PFSK-1 (cell line): ENCODE measurements around the gene MAB21L4.

Source experiments
- FOXP2 ChIP-seq: optimal IDR thresholded peaks from 2 replicates; pipeline ENCODE3; 2011; ENCODE audit warnings: borderline replicate concordance, control low read depth, inconsistent platforms; ENCODE audit not compliant: insufficient read depth; ENCODE audit errors: extremely low read length, extremely low read depth
- POLR2AphosphoS5 ChIP-seq: IDR thresholded peaks from 2 replicates; pipeline ENCODE4 v1.6.1; 2012; ENCODE audit warnings: low read depth, mild to moderate bottlenecking, control low read depth, low read length, moderate library complexity
- SIN3A ChIP-seq: IDR thresholded peaks from 2 replicates; pipeline ENCODE4 v1.6.1; 2012; ENCODE audit warnings: mild to moderate bottlenecking, low read length, moderate library complexity, borderline replicate concordance; ENCODE audit not compliant: insufficient read depth
- TAF1 ChIP-seq: IDR thresholded peaks from 2 replicates; pipeline ENCODE4 v1.6.1; 2012; ENCODE audit warnings: low read length, control low read depth, borderline replicate concordance; ENCODE audit not compliant: insufficient read depth
- TF ChIP-seq, protein P1 (sequence below), 2 experiments: IDR thresholded peaks; 2 replicates each; pipeline versions ENCODE4 v1.6.1 to v1.8.0; 2011 to 2012; ENCODE audit warnings: low read depth in 2 of 2, low read length in 2 of 2, control low read depth in 1 of 2, inconsistent platforms in 1 of 2, mild to moderate bottlenecking in 1 of 2, moderate library complexity in 1 of 2; ENCODE audit not compliant: insufficient read depth in 1 of 2

MAB21L4 gene

DNA sequence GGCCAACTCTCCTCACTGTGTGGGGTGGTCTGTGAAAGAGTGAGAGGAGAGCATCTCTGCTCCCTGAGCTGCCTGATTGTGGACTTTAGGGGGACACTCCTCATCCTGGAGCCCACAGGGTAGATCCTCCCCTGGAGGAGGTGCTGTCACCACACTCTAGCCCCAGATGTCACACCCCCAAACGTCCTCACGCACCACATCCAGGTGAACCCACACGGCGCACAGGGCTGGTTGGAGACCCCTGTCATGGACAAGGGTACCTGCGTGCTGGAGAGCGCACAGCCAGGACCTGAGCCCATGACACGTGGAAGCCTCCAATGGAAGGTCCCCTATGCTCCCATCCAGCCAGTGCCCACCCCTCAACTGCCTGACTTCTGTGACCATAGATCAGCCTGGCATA is 16.9 kb downstream of the MAB21L4 start:
- TF ChIP-seq FOXP2: no peak
- no peak for TF ChIP-seq SIN3A
- no peak for TF ChIP-seq TAF1
- no peak for TF ChIP-seq POLR2AphosphoS5
- TF ChIP-seq, protein P1, sequence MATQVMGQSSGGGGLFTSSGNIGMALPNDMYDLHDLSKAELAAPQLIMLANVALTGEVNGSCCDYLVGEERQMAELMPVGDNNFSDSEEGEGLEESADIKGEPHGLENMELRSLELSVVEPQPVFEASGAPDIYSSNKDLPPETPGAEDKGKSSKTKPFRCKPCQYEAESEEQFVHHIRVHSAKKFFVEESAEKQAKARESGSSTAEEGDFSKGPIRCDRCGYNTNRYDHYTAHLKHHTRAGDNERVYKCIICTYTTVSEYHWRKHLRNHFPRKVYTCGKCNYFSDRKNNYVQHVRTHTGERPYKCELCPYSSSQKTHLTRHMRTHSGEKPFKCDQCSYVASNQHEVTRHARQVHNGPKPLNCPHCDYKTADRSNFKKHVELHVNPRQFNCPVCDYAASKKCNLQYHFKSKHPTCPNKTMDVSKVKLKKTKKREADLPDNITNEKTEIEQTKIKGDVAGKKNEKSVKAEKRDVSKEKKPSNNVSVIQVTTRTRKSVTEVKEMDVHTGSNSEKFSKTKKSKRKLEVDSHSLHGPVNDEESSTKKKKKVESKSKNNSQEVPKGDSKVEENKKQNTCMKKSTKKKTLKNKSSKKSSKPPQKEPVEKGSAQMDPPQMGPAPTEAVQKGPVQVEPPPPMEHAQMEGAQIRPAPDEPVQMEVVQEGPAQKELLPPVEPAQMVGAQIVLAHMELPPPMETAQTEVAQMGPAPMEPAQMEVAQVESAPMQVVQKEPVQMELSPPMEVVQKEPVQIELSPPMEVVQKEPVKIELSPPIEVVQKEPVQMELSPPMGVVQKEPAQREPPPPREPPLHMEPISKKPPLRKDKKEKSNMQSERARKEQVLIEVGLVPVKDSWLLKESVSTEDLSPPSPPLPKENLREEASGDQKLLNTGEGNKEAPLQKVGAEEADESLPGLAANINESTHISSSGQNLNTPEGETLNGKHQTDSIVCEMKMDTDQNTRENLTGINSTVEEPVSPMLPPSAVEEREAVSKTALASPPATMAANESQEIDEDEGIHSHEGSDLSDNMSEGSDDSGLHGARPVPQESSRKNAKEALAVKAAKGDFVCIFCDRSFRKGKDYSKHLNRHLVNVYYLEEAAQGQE (IDR thresholded peaks at IDR 0.05; ENCODE audit: insufficient read depth in 1 of 2, low read depth in 2 of 2, low read length in 2 of 2): no peak

DNA sequence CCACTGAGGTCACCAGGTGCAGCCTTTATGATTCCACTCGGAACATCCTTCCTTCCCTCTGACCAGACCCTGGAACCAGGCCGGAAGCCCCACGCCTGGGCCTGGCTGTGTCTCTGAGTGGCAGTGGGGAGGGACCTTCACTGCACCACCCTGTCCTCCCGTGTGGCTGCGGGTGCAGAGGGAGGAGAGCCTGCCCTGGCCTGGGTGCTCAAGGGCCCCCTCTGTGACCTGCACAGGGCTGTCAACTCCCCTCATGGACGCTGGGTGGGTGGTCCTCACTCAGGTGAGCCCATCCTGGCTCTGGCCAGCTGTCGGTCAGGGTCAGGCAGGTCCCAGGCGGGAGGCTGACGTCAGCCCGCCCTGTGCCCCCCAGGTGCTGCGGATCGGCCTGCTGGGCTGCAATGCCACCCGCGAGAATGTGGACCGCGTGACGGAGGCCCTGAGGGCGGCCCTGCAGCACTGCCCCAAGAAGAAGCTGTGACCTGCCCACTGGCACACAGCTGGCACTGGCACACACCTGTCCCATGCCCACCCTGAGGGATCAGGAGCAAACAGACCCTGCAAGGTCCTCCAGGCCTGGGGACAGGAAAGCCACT is 17.5 kb downstream of the MAB21L4 start:
- TF ChIP-seq SIN3A (no peak), TAF1 (no peak), FOXP2 (no peak), POLR2AphosphoS5 (no peak)
- TF ChIP-seq, protein P1 (IDR thresholded peaks at IDR 0.05; ENCODE audit: insufficient read depth in 1 of 2, low read depth in 2 of 2, low read length in 2 of 2): no peak

DNA sequence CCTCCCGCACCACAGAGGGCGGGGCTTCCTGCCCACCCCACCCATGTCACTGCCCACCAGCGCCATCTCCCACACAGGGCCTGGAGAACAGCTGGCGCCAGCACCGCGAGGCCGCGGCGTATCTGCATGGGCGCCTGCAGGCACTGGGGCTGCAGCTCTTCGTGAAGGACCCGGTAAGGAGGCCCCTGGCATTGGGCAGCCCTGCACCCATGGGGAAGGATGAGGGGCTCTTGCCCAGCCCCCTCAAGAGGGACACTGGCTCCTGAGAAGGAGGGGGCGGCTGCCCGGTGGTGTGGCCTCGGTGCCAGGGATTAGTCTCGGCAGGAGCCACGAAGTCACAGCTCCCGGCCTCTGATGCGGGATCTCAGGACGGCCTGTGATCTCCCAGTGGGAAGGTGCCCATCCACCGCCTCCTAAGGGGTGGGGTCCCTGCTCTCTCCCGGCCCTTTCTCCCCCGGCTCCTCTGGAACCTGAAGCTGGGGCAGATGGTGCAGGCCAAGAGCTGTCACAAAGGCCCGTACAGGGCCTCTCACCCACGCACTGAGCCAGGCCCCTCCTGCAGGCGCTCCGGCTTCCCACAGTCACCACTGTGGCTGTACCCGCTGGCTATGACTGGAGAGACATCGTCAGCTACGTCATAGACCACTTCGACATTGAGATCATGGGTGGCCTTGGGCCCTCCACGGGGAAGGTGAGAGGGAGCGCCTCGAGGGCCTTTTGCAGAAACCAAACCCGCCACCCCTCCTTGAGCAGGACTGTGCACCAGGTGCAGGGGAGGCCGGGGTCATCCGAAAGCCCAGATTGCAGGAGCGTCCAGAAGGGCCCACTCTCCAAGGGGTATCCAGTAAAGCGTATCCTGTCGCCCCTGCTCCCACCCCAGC is 18.3 kb downstream of the MAB21L4 start:
- TF ChIP-seq FOXP2: no peak

DNA sequence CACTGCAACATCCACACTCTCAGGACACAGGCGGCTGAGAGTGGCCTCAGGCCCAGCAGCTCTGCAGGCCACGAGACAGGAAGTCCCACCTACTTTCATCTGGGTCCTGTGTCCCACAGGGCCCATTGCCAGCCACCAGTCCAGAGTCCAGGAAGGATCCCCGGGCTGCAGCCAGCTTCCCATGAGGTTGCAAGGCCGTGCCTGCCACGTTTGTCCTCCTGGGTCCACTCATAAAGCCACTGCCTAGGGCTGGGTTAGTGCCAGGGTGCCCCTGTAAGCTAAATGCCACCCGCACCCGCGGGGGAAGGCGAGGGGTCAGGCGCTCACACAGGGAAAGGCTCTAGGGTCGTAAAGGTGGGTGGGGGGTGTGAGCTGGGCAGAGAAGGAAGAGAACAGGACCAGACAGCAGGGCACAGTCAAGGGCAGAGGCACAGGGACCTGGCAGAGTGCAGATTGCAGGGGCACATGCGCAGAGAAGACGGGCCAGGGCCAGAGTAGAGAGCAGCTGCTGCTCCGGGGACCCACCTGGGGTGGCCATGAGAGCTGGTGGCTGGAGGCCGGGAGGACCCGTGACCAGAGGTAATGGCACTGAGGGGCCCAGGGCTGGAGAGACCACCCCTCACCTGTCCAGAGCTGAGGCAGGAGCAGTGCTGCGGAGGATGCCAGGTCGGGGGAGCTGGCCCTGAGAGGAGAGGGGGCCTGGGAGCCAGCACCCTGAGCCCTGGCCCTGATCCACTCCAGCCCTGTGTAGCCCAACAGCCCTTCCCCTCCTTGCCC is 19.3 kb downstream of the MAB21L4 start:
- no peak for TF ChIP-seq TAF1
- TF ChIP-seq SIN3A: no peak
- no peak for TF ChIP-seq FOXP2
- TF ChIP-seq POLR2AphosphoS5: no peak
- TF ChIP-seq, protein P1 (IDR thresholded peaks at IDR 0.05; ENCODE audit: insufficient read depth in 1 of 2, low read depth in 2 of 2, low read length in 2 of 2): no peak

DNA sequence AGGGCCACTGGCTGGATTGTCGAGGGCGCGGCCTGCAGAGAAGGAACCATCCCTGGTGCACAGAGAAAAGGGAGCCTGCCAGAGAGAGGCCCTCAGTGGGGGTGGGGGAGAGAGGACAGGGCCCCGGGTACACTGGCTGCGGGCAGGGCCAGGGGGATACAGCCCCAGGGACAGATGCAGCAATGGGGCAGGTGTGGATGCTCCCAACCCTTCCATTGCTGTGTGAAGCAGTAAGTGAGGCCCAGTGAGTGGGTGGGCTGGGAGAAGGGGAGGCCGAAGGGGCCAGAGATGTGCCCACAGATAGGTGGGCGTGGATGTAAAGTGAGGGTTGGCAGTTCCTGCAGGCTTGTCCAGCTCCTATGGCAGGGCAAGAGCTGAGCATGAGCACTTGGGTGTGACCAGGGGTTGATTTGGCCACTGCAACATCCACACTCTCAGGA is 19.9 kb downstream of the MAB21L4 start:
- TF ChIP-seq SIN3A (no peak), POLR2AphosphoS5 (no peak)
- TF ChIP-seq, protein P1 (IDR thresholded peaks at IDR 0.05; ENCODE audit: insufficient read depth in 1 of 2, low read depth in 2 of 2, low read length in 2 of 2): no peak
